HEK293T (cell line): ENCODE data around the gene TM9SF3.

Experiments used
- CTCF ChIA-PET: fragments of 350-600 bp; formaldehyde crosslinking; extraction: SDS; loops from one replicate; lab custom pipeline; 2021; ENCODE audit warnings: antibody characterized with exemption, inconsistent platforms; lab: Yijun Ruan, JAX
- POLR2A ChIA-PET: fragments of 350-600 bp; formaldehyde crosslinking; extraction: SDS; loops from one replicate; lab custom pipeline; 2020; ENCODE audit warnings: antibody characterized with exemption, inconsistent platforms; lab: Yijun Ruan, JAX
- DNase-seq: peaks from one replicate; pipeline ENCODE4 v3.0.0; 2012; ENCODE audit warnings: mixed read lengths; ENCODE audit errors: extremely low spot score
- ARNT ChIP-seq: fragments of 450-650 bp; IDR thresholded peaks from 2 replicates; pipeline ENCODE4 v1.6.1; 2017; ENCODE audit warnings: mild to moderate bottlenecking
- BHLHE40 ChIP-seq: fragments of 450-650 bp; IDR thresholded peaks from 2 replicates; pipeline ENCODE4 v1.6.1; 2016; ENCODE audit warnings: mild to moderate bottlenecking, moderate library complexity, borderline replicate concordance
- CTBP1 ChIP-seq: fragments of 450-650 bp; IDR thresholded peaks from 2 replicates; pipeline ENCODE4 v1.6.1; 2016; ENCODE audit warnings: borderline replicate concordance
- ELF4 ChIP-seq: fragments of 450-650 bp; IDR thresholded peaks from 2 replicates; pipeline ENCODE4 v1.6.1; 2017; ENCODE audit warnings: antibody characterized with exemption
- FOXA1 ChIP-seq: fragments of 450-650 bp; IDR thresholded peaks from 2 replicates; pipeline ENCODE4 v1.6.1; 2016; ENCODE audit warnings: mild to moderate bottlenecking
- FOXK2 ChIP-seq: fragments of 450-650 bp; IDR thresholded peaks from 2 replicates; pipeline ENCODE4 v1.6.1; 2016; ENCODE audit warnings: mild to moderate bottlenecking
- FOXM1 ChIP-seq: fragments of 450-650 bp; IDR thresholded peaks from 2 replicates; pipeline ENCODE4 v1.6.1; 2017; ENCODE audit warnings: mild to moderate bottlenecking, borderline replicate concordance
- HDGF ChIP-seq: fragments of 450-650 bp; IDR thresholded peaks from 2 replicates; pipeline ENCODE4 v1.6.1; 2017; ENCODE audit warnings: antibody characterized with exemption, borderline replicate concordance
- L3MBTL2 ChIP-seq: fragments of 450-650 bp; conservative IDR thresholded peaks from 2 replicates; pipeline ENCODE4 v1.6.1; 2016; ENCODE audit warnings: mild to moderate bottlenecking
- LEF1 ChIP-seq: fragments of 450-650 bp; IDR thresholded peaks from 2 replicates; pipeline ENCODE4 v1.6.1; 2017; ENCODE audit warnings: mild to moderate bottlenecking, borderline replicate concordance
- NFRKB ChIP-seq: fragments of 450-650 bp; IDR thresholded peaks from 2 replicates; pipeline ENCODE4 v1.6.1; 2016; ENCODE audit warnings: mild to moderate bottlenecking, moderate library complexity
- PKNOX1 ChIP-seq: fragments of 450-650 bp; IDR thresholded peaks from 2 replicates; pipeline ENCODE4 v1.6.1; 2016
- SP1 ChIP-seq: fragments of 450-650 bp; IDR thresholded peaks from 2 replicates; pipeline ENCODE4 v1.6.1; 2017
- SUZ12 ChIP-seq: fragments of 450-650 bp; IDR thresholded peaks from 2 replicates; pipeline ENCODE4 v1.6.1; 2016; ENCODE audit warnings: mild to moderate bottlenecking
- TARDBP ChIP-seq: fragments of 450-650 bp; IDR thresholded peaks from 2 replicates; pipeline ENCODE4 v1.6.1; 2016
- ZNF384 ChIP-seq: fragments of 450-650 bp; IDR thresholded peaks from 2 replicates; pipeline ENCODE4 v1.6.1; 2016

Gene TM9SF3

GRCh38 chr10:96616961-96617360, 30.1 kb upstream of the TM9SF3 start:
- POLR2A ChIA-PET = no interaction called here
- TF ChIP-seq SUZ12 (no peak), NFRKB (no peak), PKNOX1 (no peak), ZNF384 (no peak), TARDBP (no peak), ARNT (no peak), FOXA1 (no peak), CTBP1 (no peak), LEF1 (no peak), FOXM1 (no peak), L3MBTL2 (no peak), FOXK2 (no peak), BHLHE40 (no peak), SP1 (no peak), HDGF (no peak)
- CTCF ChIA-PET = no interaction called here
- no peak for DNase-seq

GRCh38 chr10:96614515-96614914, 27.7 kb upstream of the TM9SF3 start:
- CTCF ChIA-PET = no interaction called here
- TF ChIP-seq PKNOX1 = no peak
- TF ChIP-seq CTBP1 = no peak
- no peak for TF ChIP-seq FOXA1
- TF ChIP-seq TARDBP = no peak
- no peak for TF ChIP-seq HDGF
- TF ChIP-seq SUZ12 = no peak
- POLR2A ChIA-PET = no interaction called here
- no peak for DNase-seq

- POLR2A ChIA-PET = no interaction called here
- CTCF ChIA-PET = no interaction called here
- TF ChIP-seq L3MBTL2 = no peak
- no peak for TF ChIP-seq SUZ12
- TF ChIP-seq PKNOX1 = no peak
- TF ChIP-seq FOXM1 = no peak
- no peak for TF ChIP-seq NFRKB
- no peak for TF ChIP-seq ZNF384
- TF ChIP-seq FOXA1 = no peak
- no peak for TF ChIP-seq CTBP1
- TF ChIP-seq HDGF = no peak
- DNase-seq = no peak
These were observed 26.8 kb upstream of the TM9SF3 start for GRCh38 chr10:96613576-96613975.

GRCh38 chr10:96612055-96612830, 25.4 kb upstream of the TM9SF3 start:
- CTCF ChIA-PET = no interaction called here
- DNase-seq = no peak
- TF ChIP-seq SUZ12 (no peak), HDGF (no peak), BHLHE40 (no peak)
- POLR2A ChIA-PET = no interaction called here

GRCh38 chr10:96610817-96611216, 24.0 kb upstream of the TM9SF3 start:
- no peak for DNase-seq
- ChIA-PET POLR2A (interaction anchor here (1.6 kb wide), 1 partner anchor 24 kb away, joined by 4 read pairs; the partner anchor contains the start of gene TM9SF3), CTCF (interaction anchor here (0.6 kb wide), 1 partner anchor 31 kb away, joined by 3 read pairs; no protein-coding TSS in a partner anchor)
- TF ChIP-seq LEF1 = no peak
- TF ChIP-seq FOXM1 = no peak
- no peak for TF ChIP-seq PKNOX1
- no peak for TF ChIP-seq CTBP1
- no peak for TF ChIP-seq SUZ12
- TF ChIP-seq TARDBP = no peak

- POLR2A ChIA-PET = interaction anchor here (1.6 kb wide), 1 partner anchor 22 kb away, joined by 4 read pairs; the partner anchor contains the start of gene TM9SF3
- CTCF ChIA-PET = interaction anchor here (1.1 kb wide), 1 partner anchor 214 kb away, joined by 3 read pairs; no protein-coding TSS in a partner anchor
- no peak for DNase-seq
- TF ChIP-seq FOXA1 (no peak), PKNOX1 (no peak), FOXK2 (no peak), BHLHE40 (no peak), SP1 (no peak), SUZ12 (no peak), ELF4 (no peak)
These were observed 22.7 kb upstream of the TM9SF3 start for GRCh38 chr10:96609510-96609909.
